GM12874 (cell line): ENCODE results near the gene ATF7IP.

Source experiments
- TF ChIP-seq, protein P1 (sequence below): IDR thresholded peaks from 2 replicates; pipeline ENCODE4 v1.5.1; 2011; ENCODE audit warnings: low read depth, mild to moderate bottlenecking, control low read depth, low read length, moderate library complexity; ENCODE audit not compliant: insufficient read depth

Gene ATF7IP

DNA sequence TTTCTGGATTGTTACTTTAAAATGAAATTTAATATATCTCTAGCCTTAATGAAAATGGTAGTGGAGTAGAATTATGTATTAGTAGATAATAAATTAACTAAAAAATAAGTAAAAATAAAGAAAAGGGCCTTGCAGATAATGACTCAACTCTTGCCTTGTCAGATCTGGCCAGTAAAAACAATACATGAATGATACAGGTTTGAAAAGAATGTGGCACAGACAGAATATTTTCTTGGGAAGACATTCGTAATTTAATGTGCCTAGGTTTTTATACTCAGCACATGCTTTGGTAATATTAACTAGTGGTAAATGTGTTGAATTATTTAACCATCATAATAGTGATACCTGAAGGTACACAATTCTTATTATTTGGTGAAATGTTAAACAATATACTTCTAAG is 28.3 kb downstream of the ATF7IP start:
- TF ChIP-seq, protein P1, sequence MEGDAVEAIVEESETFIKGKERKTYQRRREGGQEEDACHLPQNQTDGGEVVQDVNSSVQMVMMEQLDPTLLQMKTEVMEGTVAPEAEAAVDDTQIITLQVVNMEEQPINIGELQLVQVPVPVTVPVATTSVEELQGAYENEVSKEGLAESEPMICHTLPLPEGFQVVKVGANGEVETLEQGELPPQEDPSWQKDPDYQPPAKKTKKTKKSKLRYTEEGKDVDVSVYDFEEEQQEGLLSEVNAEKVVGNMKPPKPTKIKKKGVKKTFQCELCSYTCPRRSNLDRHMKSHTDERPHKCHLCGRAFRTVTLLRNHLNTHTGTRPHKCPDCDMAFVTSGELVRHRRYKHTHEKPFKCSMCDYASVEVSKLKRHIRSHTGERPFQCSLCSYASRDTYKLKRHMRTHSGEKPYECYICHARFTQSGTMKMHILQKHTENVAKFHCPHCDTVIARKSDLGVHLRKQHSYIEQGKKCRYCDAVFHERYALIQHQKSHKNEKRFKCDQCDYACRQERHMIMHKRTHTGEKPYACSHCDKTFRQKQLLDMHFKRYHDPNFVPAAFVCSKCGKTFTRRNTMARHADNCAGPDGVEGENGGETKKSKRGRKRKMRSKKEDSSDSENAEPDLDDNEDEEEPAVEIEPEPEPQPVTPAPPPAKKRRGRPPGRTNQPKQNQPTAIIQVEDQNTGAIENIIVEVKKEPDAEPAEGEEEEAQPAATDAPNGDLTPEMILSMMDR: no peak

DNA sequence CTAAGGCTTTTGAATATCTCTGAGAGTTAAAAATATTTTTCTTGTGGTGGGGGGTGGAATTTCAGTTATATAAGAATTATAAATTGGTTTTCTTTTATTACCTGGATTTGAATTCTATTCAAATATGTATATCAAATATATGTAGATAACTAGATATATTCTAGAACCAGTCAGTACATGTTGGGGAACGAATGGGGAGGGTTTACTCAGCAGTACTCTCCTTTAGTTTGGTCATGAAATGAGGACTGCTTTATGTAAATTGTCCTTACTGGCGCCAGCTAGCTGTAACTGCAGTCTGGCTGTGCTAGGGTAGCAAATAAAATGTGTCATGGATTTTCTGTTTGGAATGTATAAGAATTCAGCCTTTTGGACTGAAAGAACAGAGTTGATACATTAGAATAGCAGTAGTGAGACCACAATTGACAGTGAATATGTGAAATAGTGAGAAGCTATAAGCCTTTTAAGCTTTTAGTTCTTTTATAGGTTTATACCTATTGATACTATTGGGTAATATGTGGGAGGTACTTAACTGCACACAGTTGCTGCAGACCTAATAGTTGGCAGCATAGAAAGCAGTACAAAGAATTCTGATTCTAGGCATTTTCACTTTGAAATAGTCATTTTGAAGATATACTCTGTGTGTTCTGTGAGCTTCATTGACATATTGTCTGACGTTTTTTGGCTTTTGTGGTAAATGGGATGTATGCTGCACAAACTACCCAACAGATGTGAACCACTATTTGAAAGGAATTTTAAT is 29.0 kb downstream of the ATF7IP start:
- TF ChIP-seq, protein P1: no peak

DNA sequence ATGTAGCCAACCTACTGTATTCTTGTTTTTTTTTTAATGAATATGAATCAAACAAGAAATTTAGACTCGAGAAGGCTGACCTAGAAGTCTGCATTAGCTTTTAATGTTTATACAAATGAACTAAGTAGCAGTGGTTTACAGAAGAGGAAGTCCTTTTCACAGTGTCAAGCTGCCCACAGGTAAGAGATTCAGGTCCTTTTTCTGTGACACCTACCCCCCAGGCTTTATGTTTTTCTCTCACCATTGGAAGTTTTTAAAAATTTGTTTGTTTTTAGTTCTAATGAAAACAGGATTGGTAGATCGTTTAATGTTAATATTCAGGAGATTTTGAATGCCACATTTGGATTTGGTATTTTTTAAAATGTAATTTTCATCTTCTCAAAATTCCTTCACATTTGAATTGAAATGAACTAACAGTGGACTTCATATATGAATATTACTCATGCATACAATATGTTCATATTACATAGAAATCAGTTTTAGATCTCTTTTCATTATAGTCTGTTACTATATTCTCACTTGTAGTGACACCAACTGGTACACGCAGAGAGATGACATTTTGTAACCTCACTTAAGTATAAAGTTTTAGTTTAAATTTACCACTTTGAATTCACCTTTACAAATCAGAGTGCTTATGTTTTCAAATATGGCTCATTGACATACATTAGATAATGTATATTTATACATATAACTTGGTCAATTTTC is 29.7 kb downstream of the ATF7IP start:
- TF ChIP-seq, protein P1: no peak

DNA sequence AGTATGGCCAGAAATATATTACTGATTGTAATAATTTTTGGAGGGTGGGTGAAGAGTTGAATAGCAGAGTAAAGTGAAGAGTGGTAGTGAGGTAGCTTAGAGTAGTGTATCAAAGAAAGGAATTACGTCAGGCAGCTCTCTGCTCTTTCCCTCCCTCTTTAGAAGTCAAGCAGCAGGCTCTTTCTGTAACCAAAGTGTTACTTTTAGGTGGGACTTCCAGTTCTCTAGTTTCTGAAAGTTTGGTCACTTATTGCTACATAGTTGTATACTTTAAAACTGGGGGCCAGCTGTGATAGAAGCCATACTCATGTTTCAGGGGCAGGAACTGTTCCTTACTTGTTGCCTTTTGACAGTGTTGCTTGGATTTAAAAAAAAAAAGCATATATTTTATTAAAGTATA is 30.6 kb downstream of the ATF7IP start:
- TF ChIP-seq, protein P1: no peak

DNA sequence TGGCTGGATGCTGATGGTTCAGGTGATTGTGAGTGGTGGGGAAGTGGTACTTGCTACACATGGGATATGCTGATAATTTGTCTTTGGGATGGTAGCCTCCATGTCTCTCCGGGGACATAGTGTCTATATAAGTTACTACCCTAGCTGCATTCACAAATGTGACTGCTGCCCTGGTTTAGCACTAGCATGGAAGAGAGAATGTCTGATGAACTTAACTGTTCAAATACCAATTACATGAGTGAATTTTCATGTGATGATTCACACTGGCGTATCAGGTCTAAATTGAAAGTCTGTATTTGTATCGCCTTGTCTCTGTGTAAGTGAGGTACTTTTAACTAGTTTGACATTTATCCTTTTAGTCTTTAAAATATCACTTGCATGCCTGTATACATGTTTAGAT is 34.4 kb downstream of the ATF7IP start:
- TF ChIP-seq, protein P1: no peak

DNA sequence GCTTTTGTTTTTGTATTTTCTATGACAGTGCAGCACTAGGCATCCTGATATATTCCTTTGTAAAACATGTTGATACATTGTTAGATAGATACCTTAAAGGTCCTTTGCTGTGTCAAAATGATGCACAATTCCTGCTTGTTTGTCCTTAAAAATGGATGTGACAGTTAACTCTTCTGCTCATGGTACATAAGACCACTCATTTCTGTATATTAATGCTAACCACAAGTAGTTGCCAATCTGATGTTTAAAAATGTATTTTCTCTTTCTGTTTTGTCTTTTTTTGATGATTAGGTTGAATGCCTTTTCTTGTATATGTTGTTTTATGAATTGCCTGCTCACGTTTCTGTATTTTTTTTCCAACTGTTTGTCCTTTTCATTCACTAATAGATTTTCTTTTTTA is 35.1 kb downstream of the ATF7IP start:
- TF ChIP-seq, protein P1: no peak

DNA sequence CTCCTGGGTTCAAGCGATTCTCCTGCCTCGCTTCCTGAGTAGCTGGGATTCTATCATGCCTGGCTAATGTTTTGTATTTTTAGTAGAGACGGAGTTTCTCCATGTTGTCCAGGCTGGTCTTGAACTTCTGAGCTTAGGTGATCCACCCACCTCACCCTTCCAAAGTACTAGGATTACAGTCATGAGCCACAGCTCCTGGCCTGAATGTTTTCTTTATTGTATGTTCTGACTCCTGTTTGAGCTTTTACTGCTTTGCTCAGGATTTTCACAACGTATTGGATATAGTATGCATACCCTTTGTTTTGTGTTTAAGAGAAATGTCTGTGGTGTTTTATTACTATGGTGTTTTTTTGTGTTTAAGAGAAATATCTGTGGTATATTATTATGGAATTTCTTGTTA is 37.2 kb downstream of the ATF7IP start:
- TF ChIP-seq, protein P1: no peak
